ENCODE data around the gene SLC35A5. TPM values are rescaled to one million over a fixed set of nuclear protein-coding genes. Genes with fewer than 3 reads are reported as not detected.

SLC35A5 gene
- 27.6 and 28.3 TPM in 2 replicates for total RNA-seq

GRCh38 chr3:112561734-112562529, at the start of gene SLC35A5, which contains the start of gene ATG3:
Gene SLC35A5, plus strand, starts transcription at chr3:112562045. Its CDS starts 1,359 bp downstream, at chr3:112563404.
Gene ATG3, minus strand, starts transcription at chr3:112561962. Its CDS starts 434 bp downstream, at chr3:112561528.

Other genes starting within 250 kb of the SLC35A5 start
- gene CD200, start 228.9 kb upstream of the SLC35A5 start, total RNA-seq, result not detected in 2 replicates
- not detected in 2 replicates for gene BTLA, start 62.6 kb upstream of the SLC35A5 start, total RNA-seq
- 68.0 and 76.8 TPM in 2 replicates for gene ATG3, start 83 bp upstream of the SLC35A5 start, total RNA-seq
- gene CCDC80, start 79.1 kb downstream of the SLC35A5 start, total RNA-seq, result 70.4 and 87.8 TPM in 2 replicates